ENCODE results near the gene WDR19.

GRCh38 chr4:39304651-39305050 is 122.3 kb downstream of the WDR19 start:
- no peak for TF ChIP-seq CTCF (conservative IDR thresholded peaks at IDR 0.05)
- no peak for TF ChIP-seq EZH2 (IDR thresholded peaks at IDR 0.05; ENCODE audit: low read depth)

Data from PC-9 (cell line).